GM19351 (cell line): Measurements from ENCODE around the gene NELL2.

ENCODE experiments used
- ATAC-seq: cut with Tn5 transposase; IDR thresholded peaks from one replicate; pipeline ENCODE4 v1.9.1; 2021; ENCODE audit warnings: mild to moderate bottlenecking, moderate library complexity; ENCODE audit not compliant: unreplicated experiment

Gene NELL2

DNA sequence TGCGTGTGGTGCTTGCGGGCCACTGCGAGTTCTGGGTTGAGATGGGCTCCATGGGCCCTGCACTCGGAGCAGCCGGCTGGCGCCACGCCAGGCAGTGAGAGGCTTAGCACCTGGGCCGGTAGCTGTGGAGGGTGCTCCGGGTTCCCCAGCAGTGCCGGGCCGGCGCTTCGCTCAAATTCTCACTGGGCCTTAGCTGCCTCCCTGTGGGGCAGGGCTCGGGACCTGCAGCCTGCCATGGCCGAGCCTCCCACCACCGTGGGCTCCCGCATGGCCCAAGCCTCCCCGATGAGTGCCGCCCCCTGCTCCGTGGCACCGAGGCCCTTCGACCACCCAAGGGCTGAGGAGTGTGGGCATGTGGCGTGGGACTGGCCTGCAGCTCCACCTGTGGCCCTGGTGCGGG is 375.7 kb downstream of the NELL2 start:
- ATAC-seq, result no peak

- ATAC-seq, result no peak
These were observed 379.1 kb downstream of the NELL2 start for GRCh38 chr12:44497044-44497443.

- ATAC-seq, result no peak
These were observed 385.9 kb downstream of the NELL2 start for GRCh38 chr12:44490181-44490580.

DNA sequence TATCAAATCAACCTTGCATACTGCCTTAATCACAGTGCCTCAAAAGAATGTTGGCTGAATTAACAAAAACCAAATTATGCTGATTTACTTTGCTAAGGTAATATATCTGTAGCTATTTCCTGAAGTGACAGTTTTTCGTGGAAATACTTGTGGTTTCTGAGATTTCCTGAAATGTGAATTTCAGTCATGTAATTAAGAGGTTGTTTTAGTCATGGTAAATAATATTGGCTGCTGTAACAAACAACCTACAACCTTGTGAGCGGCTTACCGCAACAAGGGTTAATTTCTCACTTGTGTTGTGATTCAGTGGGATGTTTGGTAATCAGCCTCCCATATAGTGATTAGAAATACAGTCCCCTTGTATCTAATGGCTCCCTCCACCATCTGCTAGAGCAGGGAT is 387.9 kb downstream of the NELL2 start:
- ATAC-seq, result no peak

- no peak for ATAC-seq
These were observed 391.3 kb downstream of the NELL2 start for GRCh38 chr12:44484862-44485261.

GRCh38 chr12:44477331-44477980 is 398.7 kb downstream of the NELL2 start:
- no peak for ATAC-seq

GRCh38 chr12:44476683-44477082 is 399.4 kb downstream of the NELL2 start:
- ATAC-seq, result no peak

- no peak for ATAC-seq
These were observed 411.0 kb downstream of the NELL2 start for GRCh38 chr12:44465139-44465538.

GRCh38 chr12:44464180-44464579 is 411.9 kb downstream of the NELL2 start:
- ATAC-seq, result no peak

DNA sequence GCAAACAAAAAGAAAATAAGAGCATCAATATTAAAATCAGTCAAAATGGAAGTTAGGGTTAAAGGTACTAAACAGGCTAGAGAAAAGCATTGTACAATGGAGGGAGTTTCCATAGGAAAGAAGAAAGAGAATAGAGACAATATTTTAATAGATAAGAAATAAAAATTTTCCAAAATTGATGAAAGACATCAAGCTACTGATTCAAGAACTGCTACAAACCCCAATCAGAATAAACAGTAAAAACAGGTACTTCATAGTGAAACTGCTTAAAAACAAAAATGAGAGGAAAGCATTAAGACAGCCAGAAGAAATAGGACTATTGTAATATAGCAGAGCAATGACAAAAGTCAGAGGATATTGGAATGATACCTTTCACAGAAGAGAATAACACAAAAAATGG is 413.4 kb downstream of the NELL2 start:
- no peak for ATAC-seq

- no peak for ATAC-seq
These were observed 415.9 kb downstream of the NELL2 start for GRCh38 chr12:44460261-44460660.

- no peak for ATAC-seq
These were observed 416.5 kb downstream of the NELL2 start for GRCh38 chr12:44459569-44459968.
